HK-2 (cell line): ENCODE data around the gene S100B.

Experiments used
- DNase-seq: peaks from one replicate; pipeline ENCODE4 v3.0.0-alpha.2; 2018; ENCODE audit not compliant: unreplicated experiment

Gene S100B

DNA sequence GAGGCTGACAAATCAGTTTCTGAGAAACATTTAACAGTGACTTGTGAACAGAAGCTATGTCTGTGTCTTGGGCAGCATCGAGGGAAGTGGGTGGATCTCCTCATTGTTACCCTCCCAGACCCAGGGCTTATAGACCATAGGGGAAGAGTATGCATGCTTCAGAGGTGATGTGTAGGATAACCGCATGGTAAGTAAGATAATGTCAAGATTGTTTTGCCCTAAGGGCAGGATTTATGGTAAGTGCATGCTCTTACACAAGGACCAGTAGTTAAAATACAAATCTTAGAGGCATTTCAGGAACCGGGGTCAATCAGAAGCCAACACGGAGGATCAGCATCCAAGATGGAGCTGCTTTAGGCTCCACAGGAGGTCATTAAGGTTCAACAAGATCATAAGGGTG is 22.8 kb upstream of the S100B start:
- no peak for DNase-seq

DNA sequence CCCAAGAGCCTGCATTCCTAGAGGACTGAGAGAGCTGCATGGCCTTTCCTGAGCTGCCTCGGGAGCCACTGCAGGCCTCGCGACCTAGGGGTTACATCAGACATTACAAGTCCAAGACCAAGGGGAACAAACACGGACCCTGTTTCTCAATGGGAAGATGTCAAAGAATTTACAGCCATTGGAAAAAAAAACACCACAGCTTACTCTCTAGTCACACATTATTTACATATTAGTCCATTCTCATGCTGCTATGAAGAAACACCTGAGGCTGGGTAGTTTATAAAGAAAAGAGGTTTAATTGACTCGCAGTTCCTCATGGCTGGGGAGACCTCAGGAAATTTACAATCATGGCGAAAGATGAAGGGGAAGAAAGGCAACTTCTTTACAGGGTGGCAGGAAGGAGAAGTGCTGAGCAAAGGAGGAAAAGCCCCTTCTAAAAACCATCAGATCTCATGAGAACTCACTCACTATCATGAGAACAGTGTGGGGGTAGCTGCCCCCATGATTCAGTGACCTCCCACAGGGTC is 22.2 kb upstream of the S100B start:
- no peak for DNase-seq

DNA sequence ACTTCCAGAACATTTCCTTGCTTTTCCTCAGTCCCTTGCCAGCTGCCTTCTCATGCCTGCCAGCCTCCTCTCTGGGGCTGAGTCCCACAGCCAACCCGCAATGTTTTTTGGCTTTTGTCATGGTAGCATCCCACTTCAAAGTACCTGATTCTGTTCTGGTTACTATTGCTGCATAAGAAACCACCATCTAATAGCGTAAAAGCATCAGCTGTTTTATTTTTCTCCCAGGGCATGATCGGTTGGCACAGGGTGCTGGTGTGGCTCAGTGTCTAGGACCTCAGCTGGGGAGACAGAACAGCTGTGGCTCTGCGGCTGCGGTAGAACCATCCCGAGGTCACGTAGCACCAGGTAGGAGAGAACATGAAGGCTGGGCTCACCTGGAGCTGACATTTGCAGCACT is 21.7 kb upstream of the S100B start:
- DNase-seq: no peak

DNA sequence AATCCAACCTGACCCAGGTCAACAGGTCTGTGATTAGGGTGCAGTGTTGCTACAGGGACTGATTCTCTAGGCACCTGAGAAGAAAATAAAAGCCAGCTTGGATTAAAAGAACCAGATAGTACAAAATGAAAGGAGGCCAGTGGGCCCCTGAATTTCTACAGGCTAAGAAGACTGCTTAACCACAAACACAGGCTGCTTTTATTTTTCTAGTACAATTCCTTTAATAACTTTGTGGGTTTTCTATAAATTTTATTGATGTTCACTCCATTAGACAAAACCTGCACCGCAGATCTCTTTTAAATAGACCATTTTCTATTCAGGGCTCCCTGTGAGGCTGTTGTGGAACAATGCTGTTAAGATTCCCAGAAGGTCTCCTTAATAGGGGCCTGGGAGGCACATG is 20.9 kb upstream of the S100B start:
- no peak for DNase-seq

DNA sequence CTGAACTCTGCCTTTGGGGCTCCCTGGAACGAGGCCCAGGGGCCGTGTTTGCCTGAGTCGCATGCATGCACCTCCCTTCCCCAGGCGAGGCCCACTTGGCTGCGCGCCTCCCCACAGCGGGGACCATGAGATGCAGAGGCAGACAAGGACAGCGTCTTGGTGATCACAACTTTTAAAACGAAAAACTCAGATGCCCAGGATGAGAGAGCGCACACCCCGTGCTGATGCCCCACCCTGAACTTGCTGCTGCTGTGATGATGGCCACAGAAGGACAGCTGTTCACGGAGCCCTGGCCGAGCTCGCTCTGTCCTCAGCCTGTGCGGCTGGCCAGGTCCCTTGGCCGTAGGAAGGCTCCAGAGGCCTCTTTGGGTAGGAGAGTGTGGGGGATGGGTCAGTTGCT is 19.2 kb upstream of the S100B start:
- no peak for DNase-seq

DNA sequence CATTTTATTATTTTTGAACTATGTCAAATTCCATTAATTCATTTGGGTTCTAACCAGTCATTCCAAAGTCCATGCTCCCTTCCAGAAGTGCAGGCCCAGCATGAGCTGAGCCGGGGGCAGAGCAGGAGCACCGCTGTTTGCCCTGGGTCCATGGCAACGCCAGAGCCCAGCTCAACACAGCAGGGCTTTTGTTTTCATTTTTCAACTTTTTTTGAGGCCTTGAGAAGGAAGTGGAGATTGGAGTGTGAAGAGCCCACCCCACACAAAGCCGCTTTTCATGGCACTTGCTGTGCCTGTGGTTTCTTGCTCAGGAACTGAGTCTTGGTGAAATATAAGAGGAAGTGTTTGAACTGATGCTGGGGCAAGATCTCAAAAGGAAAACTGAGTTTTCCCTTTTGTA is 17.3 kb upstream of the S100B start:
- no peak for DNase-seq

DNA sequence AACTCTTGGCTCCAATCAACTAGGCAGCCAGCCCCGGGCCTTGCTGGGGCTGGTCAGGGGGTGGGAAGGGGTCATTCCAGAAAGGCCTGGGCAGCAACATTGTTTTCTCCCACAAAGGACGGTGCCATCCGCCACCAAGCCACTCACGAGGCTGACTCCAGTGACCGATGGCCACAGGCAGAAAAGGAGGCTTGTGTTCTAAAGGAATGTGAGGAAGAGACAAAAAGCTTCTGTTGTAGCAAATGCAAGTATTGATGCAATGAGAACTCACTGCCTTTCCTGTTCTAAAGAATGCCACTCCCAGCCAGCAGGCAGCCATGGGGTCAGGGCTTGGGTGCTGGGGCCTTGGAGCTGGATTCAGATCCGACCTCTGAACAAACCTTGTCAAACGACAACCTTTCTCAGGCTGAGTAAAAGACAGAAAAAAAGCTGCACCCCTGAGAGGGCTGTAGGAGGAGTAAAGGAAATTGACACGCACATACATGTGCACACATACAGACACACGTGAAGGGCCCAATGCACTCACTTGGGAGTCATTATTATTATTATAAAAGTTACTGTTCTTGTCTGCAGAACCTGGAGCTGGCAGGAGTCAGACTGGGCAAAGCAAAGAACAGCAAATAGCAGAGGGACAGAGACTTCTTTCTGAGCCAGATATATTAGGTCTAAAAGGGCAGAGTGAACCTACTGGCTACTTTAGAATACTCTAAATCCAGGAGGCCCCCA is 16.7 kb upstream of the S100B start:
- no peak for DNase-seq

DNA sequence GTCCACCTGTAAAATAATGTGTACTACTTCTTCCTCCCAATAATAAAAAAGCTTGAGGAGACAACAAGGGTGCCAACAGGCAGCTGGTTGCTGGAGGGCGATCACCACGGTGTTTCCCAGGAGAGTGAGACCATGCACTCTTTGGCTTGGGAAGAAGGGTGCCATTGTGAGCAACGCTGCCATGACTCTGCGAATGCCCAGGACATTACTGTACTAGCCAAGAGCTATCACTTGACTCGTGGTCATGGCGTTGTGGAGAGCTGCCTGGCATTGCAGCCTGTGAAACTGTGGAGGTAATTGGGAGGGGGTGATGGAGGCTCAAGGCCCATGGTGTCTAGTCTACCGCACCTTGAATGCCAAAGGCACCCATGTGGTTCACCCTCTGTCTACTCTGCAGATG is 16.0 kb upstream of the S100B start:
- DNase-seq: no peak

DNA sequence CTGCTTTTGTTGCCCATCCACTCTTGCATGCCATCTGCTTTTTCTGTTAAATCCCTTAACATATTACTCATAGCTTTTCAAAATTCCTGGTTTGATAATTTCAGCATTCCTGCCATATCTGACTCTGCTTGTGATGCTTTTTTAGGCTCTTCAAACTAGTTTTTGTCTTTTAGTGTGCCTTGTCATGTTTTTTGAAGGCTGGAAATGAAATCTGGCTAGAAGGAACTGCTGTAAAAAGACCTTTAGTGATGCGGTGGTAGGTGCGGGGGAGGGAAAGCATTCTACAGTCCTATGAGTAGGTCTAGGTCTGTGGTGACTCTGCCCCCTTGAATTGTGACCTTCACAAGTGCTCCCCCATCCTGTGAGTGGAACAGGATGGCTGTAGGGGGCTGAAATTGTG is 15.0 kb upstream of the S100B start:
- DNase-seq: no peak

DNA sequence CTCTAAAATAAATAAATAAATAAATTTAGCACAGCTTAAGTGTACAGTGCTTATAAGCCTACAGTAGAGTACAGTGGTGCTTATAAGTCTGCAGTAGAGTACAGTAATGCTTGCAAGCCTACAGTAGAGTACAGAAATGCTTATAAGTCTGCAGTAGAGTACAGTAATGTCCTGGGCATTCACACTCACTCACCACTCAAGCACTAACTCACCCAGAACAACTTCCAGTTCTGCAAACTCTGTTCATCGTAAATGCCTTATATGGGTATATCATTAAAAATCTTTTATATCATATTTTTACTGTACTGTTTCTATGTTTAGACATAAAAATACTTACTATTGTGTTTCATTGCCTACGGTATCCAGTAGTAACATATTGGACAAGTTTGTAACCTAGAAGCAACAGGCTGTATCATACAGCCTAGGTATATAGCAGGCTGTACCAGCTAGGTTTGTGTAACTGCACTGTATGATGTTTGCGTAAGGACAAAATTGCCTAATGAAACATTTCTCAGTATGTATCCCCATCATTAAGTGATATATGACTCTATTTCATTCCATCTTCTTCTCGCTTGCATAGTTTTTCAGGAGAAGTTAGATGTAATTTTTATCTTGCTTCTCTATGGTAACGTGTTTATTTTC is 14.0 kb upstream of the S100B start:
- DNase-seq: no peak

DNA sequence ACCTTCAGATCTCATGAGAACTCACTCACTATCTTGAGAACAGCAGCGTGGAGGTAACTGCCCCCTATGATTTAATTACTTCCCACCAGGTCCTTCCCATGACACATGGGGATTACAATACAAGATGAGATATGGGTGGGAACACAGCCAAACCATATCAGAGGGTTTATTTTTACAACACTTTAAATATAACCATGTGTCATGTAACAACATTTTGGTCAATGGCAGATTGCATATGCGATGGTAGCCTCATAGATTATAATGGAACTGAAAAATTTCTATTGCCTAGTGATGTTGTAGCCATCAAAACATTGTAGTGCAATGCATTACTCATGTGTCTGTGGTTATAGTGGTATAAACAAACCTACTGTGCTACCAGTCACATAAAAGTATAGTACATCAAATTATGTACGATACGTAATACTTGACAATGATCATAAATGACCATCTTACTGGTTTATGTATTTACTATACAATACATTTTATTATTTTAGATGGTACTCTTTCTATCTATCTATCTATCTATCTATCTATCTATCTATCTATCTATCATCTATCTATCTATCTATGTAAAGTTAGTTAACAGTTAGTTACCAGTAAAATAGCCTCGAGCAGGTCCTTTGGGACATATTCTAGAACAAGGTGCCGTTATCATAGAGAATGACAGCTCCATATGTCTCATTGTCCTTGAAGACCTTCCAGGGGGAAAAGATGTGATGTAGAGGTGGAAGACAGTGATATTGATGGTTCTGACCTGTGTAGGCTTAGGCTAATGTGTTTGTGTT is 12.6 kb upstream of the S100B start:
- no peak for DNase-seq

DNA sequence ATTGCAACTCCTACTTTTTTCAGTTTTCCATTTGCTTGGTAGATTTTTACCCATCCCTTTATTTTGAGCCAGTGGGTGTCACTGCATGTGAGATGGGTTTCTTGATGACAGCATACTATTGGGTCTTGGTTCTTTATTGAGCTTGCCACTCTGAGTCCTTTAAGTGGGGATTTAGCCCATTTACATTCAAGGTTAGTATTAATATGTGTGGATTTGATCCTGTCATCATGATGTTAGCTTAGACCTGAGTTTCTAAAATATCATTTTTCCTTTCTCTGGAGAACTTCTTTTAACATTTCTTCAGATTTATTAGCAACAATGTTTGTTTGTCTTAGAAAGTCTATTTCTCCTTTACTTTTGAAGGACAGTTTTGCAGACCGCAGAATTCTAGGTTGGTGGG is 11.8 kb upstream of the S100B start:
- DNase-seq: no peak

DNA sequence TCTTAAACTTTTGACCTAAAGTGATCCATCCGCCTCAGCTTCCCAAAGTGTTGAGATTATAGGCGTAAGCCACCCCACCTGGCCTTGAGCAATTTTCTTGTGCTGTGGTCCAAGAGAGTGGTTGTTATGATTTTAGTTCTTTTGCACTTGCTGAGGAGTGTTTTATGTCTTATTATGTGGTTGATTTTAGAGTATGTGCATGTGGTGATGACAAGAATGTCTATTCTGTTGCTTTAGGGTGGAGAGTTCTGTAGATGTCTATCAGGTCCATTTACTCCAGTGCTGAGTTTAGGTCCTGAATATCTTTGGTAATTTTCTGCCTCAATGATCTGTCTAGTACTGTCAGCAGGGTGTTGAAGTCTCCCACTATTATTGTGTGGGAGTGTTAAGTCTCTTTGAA is 11.2 kb upstream of the S100B start:
- DNase-seq: no peak

DNA sequence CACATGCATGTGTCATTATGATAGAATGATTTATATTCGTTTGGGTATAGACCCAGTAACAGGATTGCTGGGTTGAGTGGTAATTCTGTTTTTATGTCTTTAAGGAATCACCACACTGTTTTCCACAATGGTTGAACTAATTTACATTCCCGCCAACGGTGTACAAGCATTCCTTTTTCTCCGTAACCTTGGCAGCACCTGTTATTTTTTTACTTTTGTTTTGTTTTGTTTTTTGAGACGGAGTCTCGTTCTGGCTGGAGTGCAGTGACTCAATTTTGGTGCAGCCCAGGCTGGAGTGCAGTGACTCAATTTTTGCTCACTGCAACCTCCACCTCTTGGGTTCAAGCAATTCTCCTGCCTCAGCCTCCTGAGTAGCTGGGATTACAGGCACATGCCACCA is 8.5 kb upstream of the S100B start:
- no peak for DNase-seq

DNA sequence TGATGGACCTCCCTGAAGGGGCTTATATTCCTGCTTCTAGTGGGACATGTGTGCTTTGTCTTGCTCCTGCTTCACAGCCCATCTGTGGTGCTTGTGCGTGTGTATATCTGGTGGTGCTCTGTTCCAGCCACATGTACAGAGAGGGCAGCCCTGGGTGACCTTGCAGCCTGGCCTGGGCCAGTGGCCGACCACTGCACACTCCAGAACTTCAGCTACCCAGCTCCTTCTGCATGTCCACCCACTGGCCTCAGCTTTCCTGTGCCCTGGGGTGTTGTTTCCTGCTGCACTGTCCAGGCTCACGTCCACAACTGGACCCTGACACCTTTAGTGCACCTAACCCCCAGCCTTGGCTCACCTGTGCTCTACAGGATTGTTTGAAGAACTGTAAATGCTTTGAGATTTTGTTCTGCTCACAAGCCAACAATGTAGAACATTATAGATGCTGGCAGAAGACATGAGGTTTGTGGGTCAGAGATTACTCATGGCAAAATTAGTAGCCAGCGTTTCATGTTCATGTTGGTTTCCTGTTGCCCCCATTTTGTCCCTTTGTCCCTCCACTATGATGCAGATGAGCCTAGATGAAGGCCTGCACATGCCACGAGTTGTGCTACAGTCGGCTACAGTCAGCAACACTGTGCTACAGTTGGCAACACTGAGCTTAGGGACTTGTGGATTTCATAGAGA is 5.3 kb upstream of the S100B start:
- DNase-seq: no peak

DNA sequence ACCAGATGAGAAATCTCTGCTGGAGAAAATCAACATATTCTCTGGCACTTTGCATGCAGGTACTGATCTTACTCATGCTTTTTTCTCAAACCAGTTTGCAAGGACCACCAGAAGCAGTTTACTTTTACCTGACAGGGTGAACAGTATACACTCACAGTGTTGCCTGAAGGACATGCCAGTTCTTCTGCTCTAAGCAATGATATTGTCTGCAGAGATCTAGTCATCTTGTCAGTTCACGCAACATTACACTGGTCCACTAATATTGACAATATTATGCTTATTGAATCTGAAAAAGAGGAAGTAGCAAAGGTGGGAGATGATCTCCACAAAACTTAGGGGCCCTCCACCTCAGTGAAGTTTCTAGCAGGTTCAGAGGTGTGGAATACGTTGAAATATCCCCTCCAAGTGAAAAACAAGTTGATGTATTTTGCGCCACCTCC is 3.8 kb upstream of the S100B start:
- no peak for DNase-seq

DNA sequence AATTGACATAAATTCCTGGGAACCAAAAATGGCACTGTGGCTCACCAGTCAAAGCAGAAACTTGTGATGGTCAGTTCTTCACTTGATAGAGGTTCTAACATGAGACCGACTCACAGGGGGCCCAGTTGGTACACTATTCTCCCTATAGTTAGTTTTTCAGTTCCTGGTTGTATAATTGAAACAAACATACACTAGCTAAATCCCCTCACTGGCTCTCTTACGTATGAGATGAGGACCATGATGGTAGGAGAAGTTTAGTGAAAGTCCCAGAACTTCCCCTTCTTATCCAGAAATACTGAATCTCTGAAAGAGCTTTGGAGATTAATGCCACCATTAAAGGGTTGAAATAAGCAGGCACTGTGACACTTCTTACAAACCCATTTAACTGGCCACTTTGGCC is 2.8 kb upstream of the S100B start:
- no peak for DNase-seq

DNA sequence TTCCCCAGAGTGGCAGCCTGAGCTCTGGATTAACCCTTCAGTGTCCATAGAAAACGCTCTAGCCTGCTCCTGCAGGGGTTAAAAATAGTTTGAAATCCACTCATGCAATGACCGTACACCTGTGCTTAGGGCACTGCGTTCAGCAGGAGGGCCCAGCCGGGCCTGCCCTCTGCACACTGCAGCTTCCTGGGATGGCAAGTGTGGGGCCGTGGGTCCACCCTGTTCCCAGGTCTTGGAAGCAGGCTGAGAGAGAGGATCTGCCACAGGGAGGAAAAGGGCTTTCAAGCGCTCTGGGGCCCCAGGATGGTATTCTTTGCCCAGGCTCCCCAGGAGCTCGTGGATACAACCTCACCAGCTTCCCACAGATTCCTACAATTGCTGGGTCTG is 1.5 kb upstream of the S100B start:
- no peak for DNase-seq

DNA sequence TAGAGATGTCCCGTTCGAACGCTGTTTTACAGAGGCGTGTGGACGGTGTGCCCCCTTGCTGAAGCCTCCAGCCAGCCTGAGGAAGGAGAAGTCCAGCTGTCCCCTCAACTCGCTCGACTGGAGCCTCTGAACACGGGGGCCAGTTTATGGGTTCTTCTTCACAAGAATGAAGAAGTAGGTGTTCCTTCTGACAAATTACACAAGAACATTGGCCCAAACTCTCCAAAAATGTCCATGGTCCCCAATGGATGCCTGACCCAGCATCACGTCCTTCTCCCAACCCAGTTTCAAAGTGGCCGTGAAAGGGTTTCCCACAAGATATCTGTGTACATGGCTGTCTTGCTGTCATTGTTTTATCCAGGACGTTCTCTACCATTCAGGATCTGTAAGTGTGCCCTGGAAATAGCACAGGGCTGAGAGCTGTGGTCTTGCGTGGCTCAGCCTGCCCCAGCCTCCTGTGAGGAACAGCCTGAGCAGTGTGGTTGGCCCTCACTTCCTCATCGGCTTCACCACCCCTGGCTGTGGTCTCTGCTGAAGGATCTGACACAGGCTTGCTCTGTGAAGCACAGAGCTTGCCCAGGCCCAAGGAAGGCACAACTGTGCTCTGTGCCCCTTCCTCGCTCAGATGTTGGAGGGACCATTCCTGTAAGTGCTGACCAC is 1.0 kb upstream of the S100B start:
- no peak for DNase-seq

DNA sequence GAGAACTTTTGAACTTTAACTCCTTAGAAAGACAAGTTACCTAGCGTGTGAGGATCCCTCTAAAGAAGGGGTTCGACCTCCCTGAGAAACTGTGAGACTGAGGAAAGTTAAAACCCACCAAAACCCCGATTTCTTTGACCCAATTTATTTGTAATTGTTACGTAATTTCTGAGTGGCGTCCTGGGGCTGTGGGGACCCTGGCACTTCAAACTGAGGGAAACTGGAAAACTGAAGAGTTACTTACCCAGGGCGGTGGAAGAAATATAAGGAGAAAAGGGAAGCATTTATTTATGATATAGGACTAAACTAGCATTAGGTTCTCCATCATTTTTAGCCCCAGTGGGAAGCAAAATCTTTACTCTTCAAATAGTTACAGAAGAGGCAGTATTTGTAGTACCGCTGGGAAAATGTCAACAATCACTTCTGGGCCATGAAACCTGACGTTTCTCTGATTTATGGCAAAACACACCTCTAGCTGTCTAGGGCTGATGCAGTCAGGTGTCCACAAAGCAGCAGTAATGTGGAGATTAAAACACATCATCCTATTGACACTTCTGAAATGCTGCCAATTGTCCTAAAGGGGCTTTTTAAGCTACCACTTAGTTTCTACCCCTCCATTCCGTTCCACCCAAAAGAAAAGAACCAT is 430 bp downstream of the S100B start:
- no peak for DNase-seq

DNA sequence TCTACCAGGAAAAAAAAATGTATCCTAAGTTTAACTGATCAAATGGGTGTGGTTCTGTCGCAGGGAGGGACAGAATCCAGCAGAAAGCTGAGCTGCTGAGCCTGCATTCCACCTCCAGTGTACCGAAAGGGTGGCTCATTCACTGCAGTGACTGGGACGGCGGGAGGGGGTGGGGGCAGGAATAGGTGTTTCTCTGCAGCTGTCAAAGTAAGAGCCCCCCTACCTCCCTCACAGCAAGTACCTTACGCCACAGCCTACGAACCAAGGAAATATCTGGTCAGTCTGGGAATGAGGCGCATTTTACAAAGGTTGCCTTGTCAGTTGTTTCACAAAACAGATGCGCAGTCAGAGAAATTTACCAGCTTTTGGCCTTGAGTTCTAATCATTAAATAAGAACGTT is 1.7 kb downstream of the S100B start:
- no peak for DNase-seq
